AG04450 (cell line): Measurements from ENCODE around the gene LTBR. TPM values are rescaled to one million over a fixed set of nuclear protein-coding genes. Genes with fewer than 3 reads are reported as not detected.

Source experiments
- CTCF ChIA-PET: fragments of 300-600, 350-600 bp; formaldehyde crosslinking; extraction: SDS; loops from one replicate; lab custom pipeline; 2022; ENCODE audit warnings: antibody characterized with exemption, inconsistent platforms; lab: Charles Lee
- POLR2A ChIA-PET: fragments of 350-600 bp; formaldehyde crosslinking; extraction: SDS; loops from one replicate; lab custom pipeline; 2021; ENCODE audit warnings: antibody characterized with exemption, inconsistent platforms; lab: Yijun Ruan, JAX
- DNase-seq: peaks from one replicate; pipeline ENCODE4 v3.0.0-alpha.2; 2011; ENCODE audit warnings: low read depth, low spot score
- H3K27ac ChIP-seq: one replicate; pipeline ENCODE4 v1.5.1; 2012; ENCODE audit warnings: low read depth, low read length, control low read depth
- H3K27me3 ChIP-seq: one replicate; pipeline ENCODE4 v1.6.0; 2012; ENCODE audit warnings: low read length; ENCODE audit not compliant: control insufficient read depth, insufficient read depth
- H3K4me3 ChIP-seq: 2 replicates; pipeline ENCODE4 v1.5.1; 2011; ENCODE audit warnings: mild to moderate bottlenecking, low read depth, low read length, control low read depth
- H3K9me3 ChIP-seq: 2 replicates; pipeline ENCODE4 v1.5.1; 2012; ENCODE audit warnings: low read length; ENCODE audit not compliant: control insufficient read depth, insufficient read depth
- CTCF ChIP-seq: IDR thresholded peaks from 2 replicates; pipeline ENCODE4 v1.5.1; 2011; ENCODE audit warnings: low read depth, low read length, control low read depth, inconsistent platforms
- polyA plus RNA-seq: library from polyadenylated mRNA; depleted of rRNA; stranded (reverse); fragments of >200 nt; gene quantifications from 2 replicates; pipeline ENCODE4 v1.2.3, GENCODE V29; 2011

Gene LTBR
- polyA plus RNA-seq, 1 experiment: 32.1 TPM

GRCh38 chr12:6394398-6394797, 10.4 kb downstream of the LTBR start:
- Histone ChIP-seq H3K4me3 (no peak overlapping the region), H3K9me3 (no peaks in the 10 kb centered on the region; the same call in 1 of the 2 replicates), H3K27me3 (no peaks in the 10 kb centered on the region), H3K27ac (no peak overlapping the region)
- ChIA-PET CTCF (interaction anchor here (0.6 kb wide), 1 partner anchor 159 kb away, joined by 4 read pairs; no protein-coding TSS in a partner anchor), POLR2A (no interaction called here)
- TF ChIP-seq CTCF: no peak
- no peak for DNase-seq

- ChIA-PET POLR2A (no interaction called here), CTCF (no interaction called here)
- no peaks in the 10 kb centered on the region for H3K27me3 ChIP-seq
- TF ChIP-seq CTCF: no peak
- DNase-seq: no peak
- no peak overlapping the region for H3K4me3 ChIP-seq
- H3K27ac ChIP-seq: no peak overlapping the region
- no peaks in the 10 kb centered on the region for H3K9me3 ChIP-seq
Observed at GRCh38 chr12:6396031-6396430, 12.1 kb downstream of the LTBR start.

GRCh38 chr12:6399884-6400644, 16.1 kb downstream of the LTBR start:
- no peak overlapping the region for H3K27ac ChIP-seq
- ChIA-PET CTCF (interaction anchor here (0.9 kb wide), 1 partner anchor 28 kb away, joined by 3 read pairs; no protein-coding TSS in a partner anchor), POLR2A (no interaction called here)
- H3K27me3 ChIP-seq: no peaks in the 10 kb centered on the region
- no peaks in the 10 kb centered on the region for H3K9me3 ChIP-seq
- DNase-seq: no peak
- H3K4me3 ChIP-seq: no peak overlapping the region
- no peak for TF ChIP-seq CTCF

GRCh38 chr12:6404390-6404789, 20.4 kb downstream of the LTBR start:
- ChIA-PET POLR2A (no interaction called here), CTCF (interaction anchor here (1.1 kb wide), 1 partner anchor 61 kb away, joined by 3 read pairs; no protein-coding TSS in a partner anchor)
- Histone ChIP-seq H3K27ac (no peak overlapping the region), H3K4me3 (no peak overlapping the region), H3K27me3 (no peaks in the 10 kb centered on the region), H3K9me3 (no peaks in the 10 kb centered on the region)
- no peak for DNase-seq
- no peak for TF ChIP-seq CTCF

- DNase-seq: no peak
- ChIA-PET POLR2A (no interaction called here), CTCF (no interaction called here)
- no peak for TF ChIP-seq CTCF
- no peaks in the 10 kb centered on the region for H3K9me3 ChIP-seq
- H3K27me3 ChIP-seq: no peaks in the 10 kb centered on the region
- no peak overlapping the region for H3K4me3 ChIP-seq
- no peak overlapping the region for H3K27ac ChIP-seq
Observed at GRCh38 chr12:6405963-6406362, 22.0 kb downstream of the LTBR start.
